Neural cell (in vitro differentiated cells): ENCODE results near the gene LHFPL2.
"Not testable (repeated sequence)": the region's sequence is repeated elsewhere in the genome, so short reads cannot be mapped to it uniquely, and the experiment has no call there.

Experiments used
- EP300 ChIP-seq: fragments of 450-650 bp; conservative IDR thresholded peaks from 2 replicates; pipeline ENCODE4 v1.6.1; 2014; ENCODE audit warnings: antibody characterized with exemption, mild to moderate bottlenecking, moderate library complexity; ENCODE audit not compliant: poor library complexity, severe bottlenecking
- EZH2 ChIP-seq: fragments of 200-600, 300-800 bp; shearing (Covaris generic), sonication (generic); IDR thresholded peaks from 2 replicates; pipeline ENCODE4 v1.6.1; 2014; ENCODE audit warnings: antibody characterized with exemption, low read length, borderline replicate concordance, mild to moderate bottlenecking; ENCODE audit not compliant: insufficient read depth, poor library complexity, severe bottlenecking
- MXI1 ChIP-seq: fragments of 450-650 bp; conservative IDR thresholded peaks from 2 replicates; pipeline ENCODE4 v1.6.1; 2014; ENCODE audit warnings: antibody characterized with exemption, mild to moderate bottlenecking; ENCODE audit not compliant: poor library complexity, severe bottlenecking
- POLR2AphosphoS5 ChIP-seq: IDR thresholded peaks from 2 replicates; pipeline ENCODE4 v1.6.1; 2012
- RAD21 ChIP-seq: fragments of 450-650 bp; conservative IDR thresholded peaks from 2 replicates; pipeline ENCODE4 v1.6.1; 2014; ENCODE audit warnings: antibody characterized with exemption, mild to moderate bottlenecking, moderate library complexity
- SMC3 ChIP-seq: fragments of 450-650 bp; conservative IDR thresholded peaks from 2 replicates; pipeline ENCODE4 v1.6.1; 2014; ENCODE audit warnings: antibody characterized with exemption, mild to moderate bottlenecking, moderate library complexity; ENCODE audit not compliant: poor library complexity
- TAF1 ChIP-seq: IDR thresholded peaks from 2 replicates; pipeline ENCODE4 v1.6.1; 2012; ENCODE audit warnings: low read depth
- TF ChIP-seq, protein P1 (sequence below): fragments of 450-650 bp; IDR thresholded peaks from 2 replicates; pipeline ENCODE4 v1.5.1; 2014; ENCODE audit warnings: antibody characterized with exemption, mild to moderate bottlenecking, moderate library complexity; ENCODE audit not compliant: poor library complexity, severe bottlenecking
- TF ChIP-seq, protein P2 (sequence below): IDR thresholded peaks from 2 replicates; pipeline ENCODE4 v1.6.1; 2012; ENCODE audit warnings: borderline replicate concordance

DNA sequence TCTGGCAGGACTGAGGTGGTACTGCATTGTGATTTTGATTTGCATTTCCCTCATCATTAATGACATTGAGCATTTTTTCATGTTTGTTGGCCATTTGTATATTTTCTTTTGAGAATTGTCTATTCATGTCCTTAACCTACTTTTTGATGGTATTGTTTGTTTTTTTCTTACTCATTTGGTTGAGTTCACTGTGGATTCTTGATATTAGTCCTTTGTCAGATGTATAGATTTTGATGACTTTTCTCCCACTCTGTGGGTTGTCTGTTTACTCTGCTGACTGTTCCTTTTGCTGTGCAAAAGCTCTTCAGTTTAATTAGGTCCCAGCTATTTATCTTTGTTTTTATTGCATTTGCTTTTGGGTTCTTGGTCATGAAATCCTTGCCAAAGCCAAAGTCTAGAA is 25.3 kb upstream of the LHFPL2 start:
- TF ChIP-seq, protein P1, sequence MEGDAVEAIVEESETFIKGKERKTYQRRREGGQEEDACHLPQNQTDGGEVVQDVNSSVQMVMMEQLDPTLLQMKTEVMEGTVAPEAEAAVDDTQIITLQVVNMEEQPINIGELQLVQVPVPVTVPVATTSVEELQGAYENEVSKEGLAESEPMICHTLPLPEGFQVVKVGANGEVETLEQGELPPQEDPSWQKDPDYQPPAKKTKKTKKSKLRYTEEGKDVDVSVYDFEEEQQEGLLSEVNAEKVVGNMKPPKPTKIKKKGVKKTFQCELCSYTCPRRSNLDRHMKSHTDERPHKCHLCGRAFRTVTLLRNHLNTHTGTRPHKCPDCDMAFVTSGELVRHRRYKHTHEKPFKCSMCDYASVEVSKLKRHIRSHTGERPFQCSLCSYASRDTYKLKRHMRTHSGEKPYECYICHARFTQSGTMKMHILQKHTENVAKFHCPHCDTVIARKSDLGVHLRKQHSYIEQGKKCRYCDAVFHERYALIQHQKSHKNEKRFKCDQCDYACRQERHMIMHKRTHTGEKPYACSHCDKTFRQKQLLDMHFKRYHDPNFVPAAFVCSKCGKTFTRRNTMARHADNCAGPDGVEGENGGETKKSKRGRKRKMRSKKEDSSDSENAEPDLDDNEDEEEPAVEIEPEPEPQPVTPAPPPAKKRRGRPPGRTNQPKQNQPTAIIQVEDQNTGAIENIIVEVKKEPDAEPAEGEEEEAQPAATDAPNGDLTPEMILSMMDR: not testable (repeated sequence)
- not testable (repeated sequence) for TF ChIP-seq SMC3, TAF1, POLR2AphosphoS5, EP300, RAD21, EZH2, MXI1
- TF ChIP-seq, protein P2, sequence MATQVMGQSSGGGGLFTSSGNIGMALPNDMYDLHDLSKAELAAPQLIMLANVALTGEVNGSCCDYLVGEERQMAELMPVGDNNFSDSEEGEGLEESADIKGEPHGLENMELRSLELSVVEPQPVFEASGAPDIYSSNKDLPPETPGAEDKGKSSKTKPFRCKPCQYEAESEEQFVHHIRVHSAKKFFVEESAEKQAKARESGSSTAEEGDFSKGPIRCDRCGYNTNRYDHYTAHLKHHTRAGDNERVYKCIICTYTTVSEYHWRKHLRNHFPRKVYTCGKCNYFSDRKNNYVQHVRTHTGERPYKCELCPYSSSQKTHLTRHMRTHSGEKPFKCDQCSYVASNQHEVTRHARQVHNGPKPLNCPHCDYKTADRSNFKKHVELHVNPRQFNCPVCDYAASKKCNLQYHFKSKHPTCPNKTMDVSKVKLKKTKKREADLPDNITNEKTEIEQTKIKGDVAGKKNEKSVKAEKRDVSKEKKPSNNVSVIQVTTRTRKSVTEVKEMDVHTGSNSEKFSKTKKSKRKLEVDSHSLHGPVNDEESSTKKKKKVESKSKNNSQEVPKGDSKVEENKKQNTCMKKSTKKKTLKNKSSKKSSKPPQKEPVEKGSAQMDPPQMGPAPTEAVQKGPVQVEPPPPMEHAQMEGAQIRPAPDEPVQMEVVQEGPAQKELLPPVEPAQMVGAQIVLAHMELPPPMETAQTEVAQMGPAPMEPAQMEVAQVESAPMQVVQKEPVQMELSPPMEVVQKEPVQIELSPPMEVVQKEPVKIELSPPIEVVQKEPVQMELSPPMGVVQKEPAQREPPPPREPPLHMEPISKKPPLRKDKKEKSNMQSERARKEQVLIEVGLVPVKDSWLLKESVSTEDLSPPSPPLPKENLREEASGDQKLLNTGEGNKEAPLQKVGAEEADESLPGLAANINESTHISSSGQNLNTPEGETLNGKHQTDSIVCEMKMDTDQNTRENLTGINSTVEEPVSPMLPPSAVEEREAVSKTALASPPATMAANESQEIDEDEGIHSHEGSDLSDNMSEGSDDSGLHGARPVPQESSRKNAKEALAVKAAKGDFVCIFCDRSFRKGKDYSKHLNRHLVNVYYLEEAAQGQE: not testable (repeated sequence)
